HG02870 (cell line): ENCODE measurements around the gene CBFA2T3.

Experiments
- ATAC-seq: cut with Tn5 transposase; IDR thresholded peaks from one replicate; pipeline ENCODE4 v1.9.1; 2021; ENCODE audit warnings: mild to moderate bottlenecking, moderate library complexity; ENCODE audit not compliant: unreplicated experiment

CBFA2T3 gene

GRCh38 chr16:88964636-88965035 lies 12.4 kb downstream of the CBFA2T3 start:
- no peak for ATAC-seq

- ATAC-seq: no peak
Measured at GRCh38 chr16:88963583-88963982, 13.4 kb downstream of the CBFA2T3 start.

GRCh38 chr16:88962478-88963152 lies 14.4 kb downstream of the CBFA2T3 start:
- ATAC-seq: no peak

GRCh38 chr16:88961011-88961410 lies 16.0 kb downstream of the CBFA2T3 start:
- ATAC-seq: no peak

- no peak for ATAC-seq
Measured at GRCh38 chr16:88960516-88960915, 16.5 kb downstream of the CBFA2T3 start.

- no peak for ATAC-seq
Measured at GRCh38 chr16:88959022-88959421, 18.0 kb downstream of the CBFA2T3 start.

- ATAC-seq: no peak
Measured at GRCh38 chr16:88957887-88958577, 19.0 kb downstream of the CBFA2T3 start.

- no peak for ATAC-seq
Measured at GRCh38 chr16:88957433-88957767, 19.6 kb downstream of the CBFA2T3 start.

GRCh38 chr16:88956546-88957432 lies 20.2 kb downstream of the CBFA2T3 start:
- no peak for ATAC-seq

- no peak for ATAC-seq
Measured at GRCh38 chr16:88955906-88956305, 21.1 kb downstream of the CBFA2T3 start.

GRCh38 chr16:88953003-88953690 lies 23.9 kb downstream of the CBFA2T3 start:
- no peak for ATAC-seq

- no peak for ATAC-seq
Measured at GRCh38 chr16:88951989-88952388, 25.0 kb downstream of the CBFA2T3 start.

GRCh38 chr16:88951501-88951900 lies 25.5 kb downstream of the CBFA2T3 start:
- ATAC-seq: no peak

- ATAC-seq: no peak
Measured at GRCh38 chr16:88948781-88949490, 28.1 kb downstream of the CBFA2T3 start.

- ATAC-seq: no peak
Measured at GRCh38 chr16:88945473-88945872, 31.5 kb downstream of the CBFA2T3 start.

GRCh38 chr16:88943741-88944140 lies 33.3 kb downstream of the CBFA2T3 start:
- no peak for ATAC-seq

- no peak for ATAC-seq
Measured at GRCh38 chr16:88943131-88943664, 33.8 kb downstream of the CBFA2T3 start.

- no peak for ATAC-seq
Measured at GRCh38 chr16:88941913-88942909, 34.8 kb downstream of the CBFA2T3 start.
